Right ventricle myocardium superior (tissue), 1 donor: ENCODE data around the gene GPER1. TPM values are rescaled to one million over a fixed set of nuclear protein-coding genes. Genes with fewer than 3 reads are reported as not detected.
"Not testable (repeated sequence)": the region's sequence is repeated elsewhere in the genome, so short reads cannot be mapped to it uniquely, and the experiment has no call there.

Experiments
- ATAC-seq: fragments of 200-7000 bp; cut with Tn5 transposase; one replicate; pipeline ENCODE4 v1.9.1; 2020; ENCODE audit warnings: mild to moderate bottlenecking; ENCODE audit not compliant: poor library complexity
- DNase-seq: peaks from one replicate; pipeline ENCODE4 v3.0.0-alpha.2; 2020
- intact Hi-C: fragments of 100-400 bp; cut with DNase I; formaldehyde crosslinking; loops from one replicate; pipeline ENCODE4 v1.11.2; 2022
- total RNA-seq: library from RNA; stranded (reverse); fragmentation: NEBNext Ultra II Directional; extraction: Animal tissue kit (Norgen Biotek cat#: 25700); gene quantifications from one replicate; pipeline ENCODE4 v1.2.1, GENCODE V29; 2021
- donor health status: DM: no; HTN: yes; CAD: no; lungs with severe emphysema.

GPER1 gene
- total RNA-seq, 1 donor from 2014 or later, result 2.5 TPM

GRCh38 chr7:1123715-1124114 is 35.8 kb downstream of the GPER1 start:
- peak; percentile 91 for ATAC-seq
- intact Hi-C loops, result loop anchor here (5.0 kb wide), 1 partner anchor 36 kb away; the partner anchor contains the start of gene GPER1
- peak; percentile 92 for DNase-seq

- intact Hi-C loops, result loop anchor here (5.0 kb wide), 1 partner anchor 37 kb away; the partner anchor contains the start of gene GPER1
- DNase-seq (peak; percentile 54), ATAC-seq (peak; percentile 28)
These were observed 36.3 kb downstream of the GPER1 start for GRCh38 chr7:1124164-1124563.

- DNase-seq, result peak; percentile 40
- peak; percentile 36 for ATAC-seq
- intact Hi-C loops, result loop anchor here (5.0 kb wide), 1 partner anchor 38 kb away; the partner anchor contains the start of gene GPER1
These were observed 37.1 kb downstream of the GPER1 start for GRCh38 chr7:1124816-1125602.

- ATAC-seq (no peak), DNase-seq (peak; percentile 31)
- intact Hi-C loops, result no loop called here
These were observed 37.7 kb downstream of the GPER1 start for GRCh38 chr7:1125603-1125969.

GRCh38 chr7:1127001-1127400 is 39.1 kb downstream of the GPER1 start:
- intact Hi-C loops, result no loop called here
- DNase-seq (peak; percentile 27), ATAC-seq (no peak)

- intact Hi-C loops, result no loop called here
- DNase-seq (peak; percentile 22), ATAC-seq (no peak)
These were observed 41.5 kb downstream of the GPER1 start for GRCh38 chr7:1129431-1129830.

- ATAC-seq, result no peak
- peak; percentile 14 for DNase-seq
- intact Hi-C loops, result no loop called here
These were observed 42.4 kb downstream of the GPER1 start for GRCh38 chr7:1130021-1130990.

GRCh38 chr7:1131471-1132265 is 43.8 kb downstream of the GPER1 start:
- intact Hi-C loops, result no loop called here
- ATAC-seq, result no peak
- DNase-seq, result no peak

GRCh38 chr7:1134951-1135350 is 47.0 kb downstream of the GPER1 start:
- no peak for ATAC-seq
- intact Hi-C loops, result no loop called here
- DNase-seq, result no peak

- no peak for DNase-seq
- no peak for ATAC-seq
- intact Hi-C loops, result no loop called here
These were observed 49.1 kb downstream of the GPER1 start for GRCh38 chr7:1136841-1137516.

- ATAC-seq, result peak; percentile 93
- intact Hi-C loops, result no loop called here
- no peak for DNase-seq
These were observed 49.7 kb downstream of the GPER1 start for GRCh38 chr7:1137517-1138167.

- ATAC-seq (no peak), DNase-seq (no peak)
- intact Hi-C loops, result no loop called here
These were observed 52.7 kb downstream of the GPER1 start for GRCh38 chr7:1140476-1141104.

- intact Hi-C loops, result no loop called here
- DNase-seq (no peak), ATAC-seq (no peak)
These were observed 53.7 kb downstream of the GPER1 start for GRCh38 chr7:1141651-1142050.

GRCh38 chr7:1142051-1142635 is 54.2 kb downstream of the GPER1 start:
- intact Hi-C loops, result no loop called here
- ATAC-seq (no peak), DNase-seq (no peak)

GRCh38 chr7:1143031-1143430 is 55.1 kb downstream of the GPER1 start:
- intact Hi-C loops, ATAC-seq, DNase-seq: not testable (repeated sequence)
